VCaP (cell line): ENCODE data around the gene CPA4.

ENCODE experiments used
- H3K27ac ChIP-seq: fragments of 450-650 bp; 2 replicates; pipeline ENCODE4 v1.5.1; 2017
- CTCF ChIP-seq: fragments of 450-650 bp; conservative IDR thresholded peaks from 2 replicates; pipeline ENCODE4 v1.5.1; 2017; ENCODE audit warnings: mild to moderate bottlenecking, moderate library complexity

CPA4 gene

GRCh38 chr7:130296221-130296951 is 3.4 kb downstream of the CPA4 start:
- H3K27ac ChIP-seq: no peak overlapping the region
- no peak for TF ChIP-seq CTCF

GRCh38 chr7:130297628-130298543 is 4.9 kb downstream of the CPA4 start:
- no peak overlapping the region for H3K27ac ChIP-seq
- TF ChIP-seq CTCF: no peak

- H3K27ac ChIP-seq: no peak overlapping the region
- no peak for TF ChIP-seq CTCF
These were observed 5.8 kb downstream of the CPA4 start for GRCh38 chr7:130298544-130299326.

- TF ChIP-seq CTCF: no peak
- no peak overlapping the region for H3K27ac ChIP-seq
These were observed 6.9 kb downstream of the CPA4 start for GRCh38 chr7:130299866-130300265.

- H3K27ac ChIP-seq: no peak overlapping the region
- TF ChIP-seq CTCF: no peak
These were observed 8.6 kb downstream of the CPA4 start for GRCh38 chr7:130301501-130302020.

GRCh38 chr7:130302649-130303048 is 9.7 kb downstream of the CPA4 start:
- no peak overlapping the region for H3K27ac ChIP-seq
- TF ChIP-seq CTCF: no peak
